CD4-positive, alpha-beta T cell treated with Interleukin-4 for 4 hours (primary cell): ENCODE data around the gene PPP1R9A.

ENCODE experiments used
- DNase-seq: peaks from one replicate; pipeline ENCODE4 v3.0.0-alpha.2; 2020

The PPP1R9A gene

DNA sequence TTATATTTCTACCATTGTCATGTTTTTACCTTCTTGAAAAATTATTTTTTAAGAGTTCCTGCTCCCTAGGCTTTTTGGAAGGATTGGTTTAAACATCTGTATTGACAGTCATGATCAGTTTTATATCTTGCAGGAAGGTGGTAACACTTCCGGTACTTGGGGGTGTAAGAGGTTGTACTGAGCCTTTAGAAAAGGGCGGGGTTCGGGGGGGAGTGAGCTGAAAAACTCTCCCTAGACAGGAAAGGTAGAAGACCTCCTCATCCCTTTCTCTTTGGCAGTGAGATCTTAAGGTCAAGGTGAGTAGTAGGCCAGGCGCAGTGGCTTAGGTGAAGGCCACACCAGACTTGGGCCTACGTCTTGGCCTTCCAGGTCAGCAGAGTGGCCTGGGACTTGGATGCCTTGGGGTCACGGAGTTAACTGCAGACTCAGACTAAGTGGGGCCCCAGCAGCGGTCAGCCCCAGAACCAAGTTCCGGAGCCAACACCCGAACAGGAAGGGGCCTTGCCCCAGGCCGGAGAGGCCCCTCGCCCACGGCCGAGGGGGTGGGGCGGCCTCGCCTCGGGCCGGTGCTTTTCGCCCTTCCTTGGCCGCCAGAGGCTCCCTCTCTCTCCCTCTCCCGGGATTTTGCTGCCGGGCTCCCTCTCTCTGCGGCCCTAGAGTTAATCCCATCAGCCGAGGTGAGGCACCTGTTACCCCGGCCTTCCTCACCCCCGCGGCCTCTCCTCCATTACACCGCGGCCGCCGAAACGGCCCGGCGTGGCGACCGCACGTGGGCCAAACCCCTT lies at the start of gene PPP1R9A:
Gene PPP1R9A, plus strand, starts transcription at position 569 of the 785 bp plus-strand sequence. CDS start 2,520 bp downstream, outside the sequence.
- DNase-seq, result no peak

DNA sequence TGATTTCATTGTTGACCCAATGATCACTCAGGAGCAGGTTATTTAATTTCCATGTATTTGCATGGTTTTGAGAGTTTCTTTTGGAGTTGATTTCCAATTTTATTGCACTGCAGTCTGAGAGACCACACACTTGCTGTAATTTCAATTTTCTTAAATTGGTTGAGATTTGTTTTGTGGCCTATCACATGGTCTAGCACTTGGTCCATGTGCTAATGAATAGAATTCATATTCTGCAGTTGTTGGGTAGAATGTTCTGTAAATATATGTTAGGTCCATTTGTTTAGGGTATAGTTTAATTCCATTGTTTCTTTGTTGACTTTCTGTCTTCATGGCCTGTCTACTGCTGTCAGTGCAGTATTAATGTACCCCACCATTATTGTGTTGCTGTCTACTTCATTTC lies 36.3 kb upstream of the PPP1R9A start:
- DNase-seq, result no peak

DNA sequence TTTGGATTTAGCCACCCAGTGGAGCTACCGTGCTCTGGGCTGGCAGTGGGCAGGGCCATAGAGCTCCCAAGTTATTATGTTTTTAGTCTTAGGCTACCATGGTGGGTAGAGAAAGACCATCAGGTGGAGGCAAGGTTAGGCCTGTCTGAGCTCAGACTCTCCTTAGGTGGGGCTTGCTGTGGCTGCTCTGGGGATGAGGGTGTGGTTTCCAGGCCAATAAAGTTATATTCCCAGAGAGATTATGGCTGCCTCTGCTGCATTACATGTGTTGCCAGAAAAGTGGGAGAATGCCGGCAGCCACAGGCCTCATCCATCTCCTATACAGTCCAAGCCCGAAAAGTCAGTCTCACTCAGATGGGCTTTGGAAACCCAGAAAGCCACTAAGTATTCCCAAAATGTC lies 34.2 kb upstream of the PPP1R9A start:
- no peak for DNase-seq

- DNase-seq, result no peak
Measured at GRCh38 chr7:94874036-94874785, 33.2 kb upstream of the PPP1R9A start.

DNA sequence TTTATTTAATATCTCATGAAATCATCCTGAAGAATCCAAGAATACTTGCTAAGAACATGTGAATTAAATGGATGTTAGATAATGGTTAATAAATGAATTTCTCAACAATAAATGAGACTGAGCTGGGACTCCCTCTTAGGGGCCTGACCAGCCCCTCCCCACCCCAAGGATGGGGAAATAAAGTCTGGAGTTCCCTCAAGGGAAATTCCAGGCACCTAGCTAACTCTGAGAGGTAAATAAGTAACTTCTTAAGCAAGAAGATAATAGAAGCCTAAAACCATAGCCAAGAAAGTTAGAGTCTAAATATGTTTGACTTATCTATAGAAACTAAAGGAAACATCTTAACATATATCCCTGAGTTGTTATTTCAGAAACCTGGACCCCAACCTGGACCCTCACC lies 32.2 kb upstream of the PPP1R9A start:
- no peak for DNase-seq

- no peak for DNase-seq
Measured at GRCh38 chr7:94877731-94878670, 29.4 kb upstream of the PPP1R9A start.

DNA sequence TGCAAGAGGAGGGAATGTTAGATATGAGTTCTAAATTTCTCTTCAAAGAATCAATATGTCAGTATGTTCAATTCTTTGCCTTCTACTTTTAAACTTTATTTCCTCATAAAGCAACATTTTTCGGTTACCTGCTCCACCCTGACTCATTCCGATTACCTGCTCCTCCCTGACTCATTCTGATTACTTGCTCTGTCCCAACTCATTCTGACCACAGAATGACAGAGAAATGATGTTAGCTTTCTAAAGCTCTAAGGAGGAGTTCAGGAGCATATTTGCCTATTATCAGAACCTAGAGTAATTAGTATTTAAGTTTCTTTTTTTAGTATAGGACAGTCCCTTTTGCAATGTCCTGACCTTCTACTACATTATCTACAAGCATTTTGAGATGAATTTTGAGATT lies 24.5 kb upstream of the PPP1R9A start:
- no peak for DNase-seq

GRCh38 chr7:94883616-94884015 lies 23.8 kb upstream of the PPP1R9A start:
- no peak for DNase-seq

GRCh38 chr7:94888551-94888950 lies 18.8 kb upstream of the PPP1R9A start:
- DNase-seq, result no peak

- DNase-seq, result no peak
Measured at GRCh38 chr7:94888995-94889523, 18.3 kb upstream of the PPP1R9A start.

DNA sequence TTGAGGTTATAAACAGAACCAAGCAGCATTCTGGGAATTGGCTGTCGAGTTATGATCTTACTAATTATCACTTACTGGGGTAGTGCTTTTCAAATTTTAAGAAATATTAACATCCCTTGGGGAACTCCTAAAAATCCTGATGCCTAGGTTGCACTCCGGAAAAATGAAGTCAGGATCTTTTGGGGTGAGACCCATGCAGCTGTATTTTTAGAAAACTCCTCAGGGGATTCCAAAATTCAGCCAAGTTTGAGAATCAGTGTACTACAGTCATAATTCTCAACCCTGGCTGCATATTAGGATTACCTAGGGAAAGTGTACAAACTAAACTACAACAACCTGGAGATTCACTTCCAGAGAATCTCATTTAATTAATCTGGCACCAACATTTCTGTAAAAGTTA lies 17.2 kb upstream of the PPP1R9A start:
- DNase-seq, result no peak

- DNase-seq, result no peak
Measured at GRCh38 chr7:94893661-94894060, 13.7 kb upstream of the PPP1R9A start.

DNA sequence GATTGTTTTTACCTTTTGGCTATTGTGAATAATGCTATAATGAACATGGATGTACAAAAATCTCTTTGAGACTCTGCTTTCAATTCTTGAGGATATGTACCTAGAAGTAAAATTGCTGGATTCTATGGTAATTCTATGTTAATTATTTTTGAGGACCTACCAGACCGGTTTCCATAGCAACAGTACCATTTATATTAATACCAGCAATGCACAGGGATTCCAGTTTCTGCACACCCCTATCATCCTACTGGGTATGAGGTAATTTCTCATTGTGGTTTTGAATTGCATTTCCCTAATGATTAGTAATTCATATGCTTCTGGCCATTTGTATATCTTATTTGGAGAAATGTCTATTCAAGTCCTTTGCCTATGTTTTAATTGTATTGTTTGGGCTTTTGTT lies 9.9 kb upstream of the PPP1R9A start:
- DNase-seq, result no peak

DNA sequence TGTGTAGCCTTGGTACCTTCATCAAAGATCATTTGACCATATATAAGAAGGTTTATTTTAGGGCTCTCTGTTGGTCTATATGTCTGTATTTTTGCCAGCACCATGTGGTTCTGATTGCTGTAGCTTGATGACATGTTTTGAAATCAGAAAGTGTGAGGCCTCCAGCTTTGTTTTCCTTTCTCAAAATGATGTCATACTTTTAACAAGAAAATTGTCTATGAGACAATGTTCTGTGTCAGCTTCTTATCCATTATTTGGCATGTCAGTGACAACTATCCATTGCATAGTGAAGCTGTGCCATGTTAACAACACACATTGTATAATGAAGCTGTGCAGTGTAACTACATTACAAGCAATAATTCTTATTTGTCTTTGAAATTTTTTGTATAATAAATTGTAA lies 9.1 kb upstream of the PPP1R9A start:
- DNase-seq, result no peak

DNA sequence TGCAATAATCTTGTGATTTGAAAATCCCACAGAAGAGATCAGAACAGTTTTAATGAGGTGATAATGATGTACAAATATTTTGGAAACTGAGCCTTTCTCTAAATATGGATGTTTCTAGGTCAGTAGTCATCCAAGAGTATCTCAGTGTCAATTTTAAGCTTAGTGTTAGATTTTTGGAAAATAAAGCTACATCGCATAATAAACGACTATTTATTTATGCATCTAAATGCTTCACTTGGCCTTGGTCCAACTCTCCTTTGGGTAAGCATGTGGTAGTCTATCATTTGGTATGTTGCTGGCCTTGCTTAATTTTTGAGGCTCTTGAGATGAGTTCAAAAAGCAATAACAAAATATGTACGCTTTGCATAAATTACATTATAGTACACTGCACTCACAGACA lies 5.4 kb upstream of the PPP1R9A start:
- no peak for DNase-seq

GRCh38 chr7:94903971-94904370 lies 3.4 kb upstream of the PPP1R9A start:
- no peak for DNase-seq

DNA sequence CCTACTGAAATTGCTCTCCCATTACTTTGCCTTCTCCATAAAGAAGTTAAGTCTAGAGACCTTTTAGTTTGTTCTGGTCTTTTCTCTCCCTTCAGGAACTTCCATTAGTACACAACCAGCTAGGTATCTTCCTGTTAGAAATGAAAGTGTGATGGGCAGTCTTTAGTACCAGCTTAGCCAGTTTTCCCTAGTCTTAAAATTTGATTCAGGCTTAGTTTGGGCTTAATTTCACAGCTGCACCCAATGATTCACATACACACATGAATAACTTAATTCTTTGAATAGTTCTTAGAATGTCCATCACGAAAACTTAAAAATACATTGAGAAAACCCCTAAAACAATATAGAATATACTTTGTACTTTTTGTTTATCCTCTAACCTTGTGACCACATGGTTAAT lies 2.4 kb upstream of the PPP1R9A start:
- DNase-seq, result no peak

- DNase-seq, result no peak
Measured at GRCh38 chr7:94906065-94906851, 1.1 kb upstream of the PPP1R9A start.

DNA sequence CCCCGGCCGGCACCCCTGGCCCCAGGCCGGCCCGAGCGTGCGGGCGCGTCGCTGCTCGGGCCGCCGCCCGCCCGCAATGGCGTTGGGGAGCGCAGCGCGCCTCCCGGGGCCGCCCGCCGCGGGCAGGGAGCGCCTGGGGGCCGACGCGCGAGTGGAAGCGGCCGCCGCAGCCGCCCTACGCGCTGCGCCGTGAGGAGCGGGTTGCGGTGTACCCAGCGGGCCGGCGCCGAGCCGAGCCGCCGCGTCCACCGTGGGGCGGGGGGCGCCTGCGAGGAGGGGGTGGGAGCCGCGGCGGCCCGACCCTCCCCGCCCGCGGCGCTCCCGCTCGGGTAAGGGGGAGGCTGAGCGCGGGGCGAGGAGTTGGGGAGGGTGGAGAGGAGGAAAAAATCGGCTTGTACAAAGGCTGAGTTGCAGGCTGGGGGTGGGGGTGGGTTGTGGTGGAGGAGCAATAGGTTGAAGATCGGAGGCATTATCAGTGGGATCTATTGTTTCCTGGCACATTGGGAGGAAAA lies 473 bp downstream of the PPP1R9A start:
- no peak for DNase-seq

GRCh38 chr7:94908323-94909178 lies 1.2 kb downstream of the PPP1R9A start:
- no peak for DNase-seq

DNA sequence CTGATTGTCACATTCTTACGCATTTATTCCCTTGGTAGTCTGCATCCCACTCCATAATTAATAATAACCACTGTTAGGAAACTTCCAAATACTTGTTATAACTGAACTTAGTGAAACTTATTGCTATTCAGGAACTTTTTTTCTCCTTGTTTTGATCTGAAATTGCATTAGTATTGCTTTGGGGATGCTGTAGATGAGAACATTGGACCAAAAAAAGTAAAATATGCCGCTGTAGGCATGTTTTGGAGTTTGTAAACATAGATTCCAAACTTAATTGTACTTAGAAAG lies 1.7 kb downstream of the PPP1R9A start:
- no peak for DNase-seq
